HL-60/S4 treated with phorbol 12-myristate 13-acetate at 8.2 ng/mL for 4 days and 3 days (cell line): Measurements from ENCODE around the gene WDR53.

Experiments used
- in situ Hi-C: fragments of 300-500 bp; cut with MboI; formaldehyde crosslinking; loops from 2 replicates; pipeline ENCODE4 v1.15.0; 2022; ENCODE audit warnings: low sequenced_read_pairs

WDR53 gene

DNA sequence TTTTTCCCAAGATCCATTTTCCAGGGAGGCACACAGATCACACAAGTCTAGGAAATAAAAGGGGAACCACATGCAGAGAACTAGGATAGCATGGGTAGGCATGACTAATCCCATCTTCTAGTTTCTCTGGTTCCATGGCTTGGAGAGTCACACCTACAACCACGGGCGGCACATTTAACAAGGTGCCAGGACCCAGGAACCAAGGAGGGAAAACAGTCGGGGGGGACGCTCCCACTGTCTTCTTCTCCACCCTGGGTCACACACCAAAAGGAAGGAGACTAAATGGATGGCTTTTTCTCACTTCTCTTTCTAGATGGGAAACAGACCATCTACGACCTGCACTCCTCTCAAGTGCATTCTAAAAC is 48.7 kb downstream of the WDR53 start:
- in situ Hi-C loops: loop anchor here (5.0 to 25.0 kb wide), 2 partner anchors 267 to 457 kb away; no protein-coding TSS in a partner anchor

DNA sequence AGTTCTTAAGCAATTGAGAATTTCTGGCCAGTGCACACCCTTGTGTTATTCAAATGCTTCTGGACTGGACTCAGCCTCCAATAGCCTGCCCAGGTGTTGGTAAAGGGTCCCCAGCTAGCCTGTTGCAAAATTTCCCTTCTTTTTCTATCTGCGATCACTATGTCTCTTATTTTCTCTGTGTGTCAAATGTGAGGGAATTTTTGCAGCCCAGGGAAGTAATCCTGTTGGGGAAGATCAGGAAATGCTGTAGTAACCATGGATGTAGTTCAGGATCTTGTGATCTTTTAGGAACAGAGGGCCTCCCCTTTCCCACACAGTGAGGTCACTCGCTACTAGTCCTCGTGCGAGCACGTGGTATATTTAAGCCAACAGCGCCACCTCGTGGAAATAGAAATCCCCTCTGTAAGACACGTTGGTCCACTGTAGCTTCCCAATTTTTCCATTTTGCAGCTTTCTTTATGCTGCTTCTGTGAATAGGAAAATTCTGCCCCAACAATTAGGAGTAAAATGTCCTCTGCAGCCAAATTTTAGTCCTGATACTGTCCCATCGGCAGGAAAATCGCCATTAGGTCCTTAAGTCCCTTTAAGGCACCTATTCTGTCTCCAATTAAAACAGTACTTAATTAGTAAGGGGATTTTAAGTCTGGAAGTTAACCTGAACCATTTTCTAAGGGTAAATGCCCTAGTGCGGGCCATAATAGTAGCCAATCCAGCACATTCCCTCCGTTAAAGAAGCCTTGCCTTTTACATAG is 49.2 kb downstream of the WDR53 start:
- in situ Hi-C loops: loop anchor here (25.0 kb wide), 1 partner anchor 457 kb away; no protein-coding TSS in a partner anchor

DNA sequence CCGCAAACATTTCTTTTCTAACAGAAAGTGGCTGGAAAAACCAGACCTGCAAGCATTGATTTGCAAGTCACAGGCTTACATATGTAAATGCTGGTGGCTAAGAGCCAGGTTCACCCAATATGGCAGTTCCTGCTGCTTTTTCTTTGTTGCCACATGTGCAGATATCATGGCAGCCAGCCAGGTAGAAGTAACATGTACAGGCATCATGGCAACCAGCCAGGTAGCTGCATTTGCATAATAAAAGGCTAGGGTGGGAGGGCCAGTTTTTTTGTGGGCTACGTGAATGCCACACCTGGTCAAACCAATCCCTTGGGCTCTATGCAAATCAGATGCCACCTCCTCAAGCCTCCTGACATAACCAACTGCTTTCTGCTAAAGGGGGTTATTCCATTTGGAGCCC is 50.4 kb downstream of the WDR53 start:
- in situ Hi-C loops: loop anchor here (25.0 kb wide), 1 partner anchor 456 kb away; no protein-coding TSS in a partner anchor

DNA sequence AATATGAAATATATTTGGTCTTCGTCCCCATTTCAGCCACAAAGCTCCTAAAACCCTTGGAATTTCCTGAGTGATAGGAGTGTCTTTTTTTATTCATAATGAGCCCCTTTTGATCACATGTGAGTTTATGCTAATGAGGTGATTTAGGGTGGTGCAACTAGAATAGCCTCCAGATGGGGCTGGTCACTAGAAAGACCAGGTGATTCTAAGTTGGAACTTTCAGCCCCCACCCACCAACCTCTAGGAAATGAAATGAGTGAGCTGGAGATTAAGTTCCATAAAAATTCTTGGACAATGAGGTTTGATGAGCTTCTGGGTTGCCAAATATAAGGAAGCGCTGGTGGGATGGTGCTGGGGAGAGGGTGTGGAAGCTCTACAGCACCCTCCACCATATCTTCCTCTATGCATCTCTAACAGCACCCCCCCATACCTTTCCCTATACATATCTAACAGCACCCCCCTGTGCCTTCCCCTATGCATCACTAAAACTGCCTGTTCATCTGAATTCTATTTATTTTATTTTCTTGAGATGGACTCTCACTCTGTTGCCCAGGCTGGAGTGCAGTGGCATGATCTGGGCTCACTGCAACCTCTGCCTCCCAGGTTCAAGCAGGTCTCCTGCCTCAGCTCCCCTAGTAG is 51.1 kb downstream of the WDR53 start:
- in situ Hi-C loops: loop anchor here (25.0 kb wide), 1 partner anchor 455 kb away; no protein-coding TSS in a partner anchor

DNA sequence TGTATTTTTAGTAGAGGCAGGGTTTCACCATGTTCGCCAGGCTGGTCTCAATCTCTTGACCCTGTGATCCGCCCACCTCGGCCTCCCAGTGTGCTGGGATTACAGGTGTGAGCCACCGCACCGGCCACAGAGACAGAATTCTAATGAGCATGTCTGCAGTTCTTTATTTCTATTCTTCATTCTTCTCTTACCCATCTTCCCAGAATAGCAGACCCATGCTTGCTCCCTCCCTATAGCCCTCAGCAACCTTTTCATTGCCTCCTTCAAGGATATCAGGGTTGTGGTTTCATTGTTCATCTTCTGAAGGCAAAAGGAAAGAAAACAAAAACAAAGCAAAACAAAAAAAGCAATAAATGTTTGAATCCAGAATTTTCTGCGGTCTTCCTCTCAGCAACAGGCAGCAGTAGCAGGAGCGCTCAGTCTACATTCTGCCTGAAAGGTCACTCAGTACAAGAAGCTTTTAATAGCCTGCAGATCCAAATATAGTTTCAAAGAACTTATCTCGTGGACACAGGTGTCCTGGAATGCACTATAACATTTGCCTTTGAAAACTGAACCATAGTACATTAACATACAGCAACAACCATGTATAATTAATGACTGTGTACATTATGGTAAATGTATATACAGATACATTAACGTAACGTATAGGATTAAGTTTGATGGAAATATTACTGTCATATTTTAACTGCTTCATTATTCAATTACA is 53.3 kb downstream of the WDR53 start, which contains the start of gene SMCO1:
Gene SMCO1 (minus strand): TSS at position 434 of the 709 bp plus-strand sequence. CDS start 137 bp downstream, at position 297.
- in situ Hi-C loops: loop anchor here (25.0 kb wide), 1 partner anchor 453 kb away; no protein-coding TSS in a partner anchor

DNA sequence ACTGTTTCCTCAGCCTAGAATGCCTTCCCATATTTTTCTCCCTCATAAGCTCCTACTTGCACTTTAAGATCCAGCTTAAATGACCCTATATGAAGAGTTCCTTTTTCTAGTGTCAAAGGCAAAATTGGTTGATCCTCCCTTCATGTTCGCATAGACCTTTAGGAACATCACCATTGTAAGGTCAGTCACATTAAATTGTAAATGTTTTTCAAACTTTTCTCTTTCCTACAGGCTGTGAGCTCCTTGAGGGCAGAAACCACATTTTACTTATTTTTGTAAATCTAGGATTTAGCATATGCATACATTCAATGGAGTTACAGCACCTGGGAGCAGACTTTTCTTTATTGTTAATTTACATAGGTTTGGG is 54.0 kb downstream of the WDR53 start:
- in situ Hi-C loops: loop anchor here (25.0 kb wide), 1 partner anchor 452 kb away; no protein-coding TSS in a partner anchor

DNA sequence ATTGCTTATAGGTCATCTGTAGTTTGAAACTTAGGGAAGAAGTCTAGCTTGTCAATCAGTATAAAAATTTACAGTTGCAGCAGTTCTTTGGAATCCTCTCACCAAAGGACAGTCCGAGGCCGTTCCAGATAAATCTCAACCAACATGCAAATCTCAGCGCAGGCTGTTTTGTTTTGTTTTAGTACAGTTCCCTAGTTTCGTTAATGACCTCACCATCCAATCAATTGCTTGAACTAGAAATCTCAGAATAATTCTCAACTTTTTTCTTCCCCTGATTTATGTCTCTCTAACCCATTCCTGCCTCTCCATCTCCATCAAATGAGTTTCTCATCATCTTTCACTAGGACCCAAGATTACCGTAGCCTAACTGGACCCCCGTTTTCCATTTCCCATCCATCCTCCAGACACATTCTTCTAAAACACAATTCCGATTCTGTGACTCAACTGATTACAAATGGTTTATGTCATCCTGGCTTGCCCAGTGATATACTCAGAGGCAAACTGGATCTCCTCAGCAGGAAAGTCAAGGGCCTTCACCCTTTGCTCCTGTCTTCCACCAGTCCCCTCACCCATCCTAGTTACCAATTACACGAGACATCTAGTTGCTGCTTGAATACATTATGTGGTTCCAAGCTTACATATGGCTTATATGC is 54.5 kb downstream of the WDR53 start:
- in situ Hi-C loops: loop anchor here (25.0 kb wide), 1 partner anchor 452 kb away; no protein-coding TSS in a partner anchor

DNA sequence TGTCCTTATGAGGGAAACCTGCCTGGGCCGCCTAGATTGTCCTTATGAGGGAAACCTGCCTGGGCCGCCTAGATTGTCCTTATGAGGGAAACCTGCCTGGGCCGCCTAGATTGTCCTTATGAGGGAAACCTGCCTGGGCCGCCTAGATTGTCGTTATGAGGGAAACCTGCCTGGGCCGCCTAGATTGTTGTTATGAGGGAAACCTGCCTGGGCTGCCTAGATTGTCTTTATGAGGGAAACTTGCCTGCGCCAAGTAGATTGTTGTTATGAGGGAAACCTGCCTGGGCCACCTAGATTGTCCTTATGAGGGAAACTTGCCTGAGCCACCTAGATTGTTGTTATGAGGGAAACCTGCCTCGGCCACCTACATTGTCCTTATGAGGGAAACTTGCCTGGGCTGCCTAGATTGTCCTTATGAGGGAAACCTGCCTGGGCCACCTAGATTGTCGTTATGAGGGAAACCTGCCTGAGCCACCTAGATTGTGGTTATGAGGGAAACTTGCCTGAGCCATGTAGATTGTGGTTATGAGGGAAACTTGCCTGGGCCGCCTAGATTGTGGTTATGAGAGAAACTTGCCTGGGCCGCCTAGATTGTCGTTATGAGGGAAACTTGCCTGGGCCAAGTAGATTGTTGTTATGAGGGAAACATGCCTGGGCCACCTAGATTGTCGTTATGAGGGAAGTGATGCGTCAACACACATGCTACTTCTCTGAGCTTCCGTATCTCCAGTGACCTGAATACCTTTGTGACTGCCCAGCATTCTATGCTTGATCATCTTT is 56.5 kb downstream of the WDR53 start:
- in situ Hi-C loops: loop anchor here (25.0 kb wide), 1 partner anchor 450 kb away; no protein-coding TSS in a partner anchor

DNA sequence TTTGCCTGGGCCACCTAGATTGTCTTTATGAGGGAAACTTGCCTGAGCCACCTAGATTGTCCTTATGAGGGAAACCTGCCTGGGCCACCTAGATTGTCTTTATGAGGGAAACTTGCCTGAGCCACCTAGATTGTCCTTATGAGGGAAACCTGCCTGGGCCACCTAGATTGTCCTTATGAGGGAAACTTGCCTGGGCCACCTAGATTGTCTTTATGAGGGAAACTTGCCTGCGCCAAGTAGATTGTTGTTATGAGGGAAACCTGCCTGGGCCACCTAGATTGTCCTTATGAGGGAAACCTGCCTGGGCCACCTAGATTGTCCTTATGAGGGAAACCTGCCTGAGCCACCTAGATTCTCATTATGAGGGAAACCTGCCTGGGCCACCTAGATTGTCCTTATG is 57.2 kb downstream of the WDR53 start:
- in situ Hi-C loops: loop anchor here (25.0 kb wide), 1 partner anchor 449 kb away; no protein-coding TSS in a partner anchor

DNA sequence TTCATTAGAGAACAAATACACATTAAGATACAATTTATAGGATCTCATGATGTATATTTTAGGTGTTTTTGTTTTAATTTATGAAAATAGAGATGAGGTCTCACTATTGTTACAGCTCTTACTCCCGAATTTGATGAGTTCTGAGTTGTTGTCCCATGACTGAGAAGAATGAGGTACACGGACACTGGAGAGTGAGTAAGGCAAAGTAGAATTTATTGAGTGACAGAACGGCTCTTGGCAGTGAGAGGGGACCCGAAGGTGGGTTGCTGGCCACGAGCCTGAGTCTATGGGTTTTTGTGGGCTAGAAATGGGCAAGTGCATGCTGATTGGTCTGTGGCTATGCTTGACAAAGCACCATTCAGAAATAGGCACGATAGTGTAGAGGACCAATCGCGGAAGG is 61.7 kb downstream of the WDR53 start:
- in situ Hi-C loops: loop anchor here (25.0 kb wide), 1 partner anchor 444 kb away; no protein-coding TSS in a partner anchor

DNA sequence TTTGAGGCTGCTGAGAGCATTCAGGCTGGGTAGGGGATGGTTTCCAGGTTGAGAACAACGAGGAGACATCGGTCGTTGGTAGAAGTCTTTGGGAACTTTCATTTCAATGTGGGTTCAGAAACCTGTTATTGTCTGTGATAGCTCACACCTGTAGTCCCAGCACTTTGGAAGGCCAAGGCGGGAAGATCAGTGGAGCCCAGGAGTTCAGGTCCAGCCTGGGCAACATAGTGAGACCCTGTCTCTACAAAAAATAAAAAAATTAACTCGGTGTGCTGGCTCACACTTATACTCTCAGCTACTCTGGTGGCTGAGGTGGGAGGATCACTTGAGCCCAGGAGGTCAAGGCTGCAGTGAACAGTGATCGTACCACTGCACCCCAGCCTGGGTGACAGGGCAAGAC is 63.8 kb downstream of the WDR53 start:
- in situ Hi-C loops: loop anchor here (25.0 kb wide), 1 partner anchor 442 kb away; no protein-coding TSS in a partner anchor
